Activated CD8-positive, alpha-beta T cell treated with anti-CD3 and anti-CD28 coated beads for 36 hours (primary cell): ENCODE measurements around the gene SHISA9. TPM values are rescaled to one million over a fixed set of nuclear protein-coding genes. Genes with fewer than 3 reads are reported as not detected.

Experiments used
- ATAC-seq: fragments of 200-7000 bp; cut with Tn5 transposase; one replicate; pipeline ENCODE4 v1.10.0; 2021; ENCODE audit warnings: mild to moderate bottlenecking, moderate library complexity
- CTCF ChIA-PET: fragments of 350-600 bp; sonication (Branson Sonifier 250); formaldehyde crosslinking; loops from one replicate; lab custom pipeline; 2021; ENCODE audit warnings: antibody characterized with exemption; lab: Charles Lee
- POLR2A ChIA-PET: fragments of 350-600 bp; sonication (Branson Sonifier 250); formaldehyde crosslinking; loops from one replicate; lab custom pipeline; 2021; ENCODE audit warnings: antibody characterized with exemption; lab: Charles Lee
- DNase-seq: peaks from one replicate; pipeline ENCODE4 v3.0.0-alpha.2; 2020
- H3K27ac Mint-ChIP-seq: one replicate; pipeline ENCODE4 v1.8.0; 2021; ENCODE audit warnings: mild to moderate bottlenecking, mixed read lengths
- H3K27me3 Mint-ChIP-seq: one replicate; pipeline ENCODE4 v1.8.0; 2021; ENCODE audit warnings: mixed read lengths
- H3K36me3 Mint-ChIP-seq: one replicate; pipeline ENCODE4 v1.8.0; 2021; ENCODE audit warnings: low read depth, mixed read lengths
- H3K4me1 Mint-ChIP-seq: one replicate; pipeline ENCODE4 v1.8.0; 2021; ENCODE audit warnings: low read depth, mixed read lengths
- H3K4me3 Mint-ChIP-seq: one replicate; pipeline ENCODE4 v1.8.0; 2021; ENCODE audit warnings: mild to moderate bottlenecking, moderate library complexity, mixed read lengths
- H3K9me3 Mint-ChIP-seq: one replicate; pipeline ENCODE4 v1.8.0; 2021; ENCODE audit warnings: mixed read lengths
- CTCF ChIP-seq: fragments of 200-600 bp; IDR thresholded peaks from one replicate; pipeline ENCODE4 v1.8.0; 2022; ENCODE audit warnings: antibody characterized with exemption, mild to moderate bottlenecking
- intact Hi-C: fragments of 100-400 bp; cut with micrococcal nuclease; formaldehyde crosslinking; loops from one replicate; pipeline ENCODE4 v1.10.0; 2022
- total RNA-seq, 2 experiments: library from RNA; stranded (reverse); gene quantifications; one replicate each; pipeline ENCODE4 v1.2.3, GENCODE V29; 2021

SHISA9 gene
- total RNA-seq, 2 experiments from 2014 or later, result not detected

GRCh38 chr16:13111747-13112146, 210.3 kb downstream of the SHISA9 start:
- no peak for ATAC-seq

DNA sequence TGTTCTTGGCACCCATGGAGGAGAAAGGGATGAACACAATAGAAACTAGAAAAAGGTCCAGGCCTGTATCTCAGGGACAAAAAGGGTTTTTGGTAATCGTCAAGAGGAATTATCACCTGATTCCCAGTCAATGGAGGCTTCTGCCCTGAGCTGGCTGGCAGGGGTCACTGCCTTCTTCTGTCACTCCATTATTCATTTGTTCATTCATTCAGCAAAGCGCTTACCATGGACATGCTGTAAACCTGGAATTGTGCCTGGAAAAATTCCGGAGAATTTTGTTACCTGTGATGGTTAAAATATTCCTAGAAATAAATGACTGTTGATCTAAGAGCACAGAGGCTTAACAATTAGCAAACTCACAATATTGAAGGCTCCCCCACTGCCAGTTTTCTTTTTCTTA, 212.3 kb downstream of the SHISA9 start:
- Mint-ChIP-seq H3K4me3 (no peak overlapping the region), H3K27me3 (peaks cover 1% of the 10 kb centered on the region), H3K9me3 (peaks cover 1% of the 10 kb centered on the region), H3K27ac (no peak overlapping the region), H3K36me3 (no peaks in the 10 kb centered on the region), H3K4me1 (no peaks in the 10 kb centered on the region)
- ATAC-seq (no peak), DNase-seq (no peak)
- ChIA-PET POLR2A (no interaction called here), CTCF (no interaction called here)
- intact Hi-C loops, result no loop called here
- TF ChIP-seq CTCF, result no peak

More at GRCh38 chr16:13111747-13112146, 210.3 kb downstream of the SHISA9 start:
- intact Hi-C loops, result no loop called here
- ChIA-PET CTCF (no interaction called here), POLR2A (no interaction called here)
- no peak for TF ChIP-seq CTCF
- H3K9me3 Mint-ChIP-seq, result peaks cover 3% of the 10 kb centered on the region
- no peaks in the 10 kb centered on the region for H3K4me1 Mint-ChIP-seq
- no peaks in the 10 kb centered on the region for H3K36me3 Mint-ChIP-seq
- no peak overlapping the region for H3K27ac Mint-ChIP-seq
- peaks cover 1% of the 10 kb centered on the region for H3K27me3 Mint-ChIP-seq
- H3K4me3 Mint-ChIP-seq, result no peak overlapping the region
- DNase-seq, result no peak

- ChIA-PET CTCF (no interaction called here), POLR2A (no interaction called here)
- Mint-ChIP-seq H3K4me1 (no peaks in the 10 kb centered on the region), H3K27ac (no peak overlapping the region), H3K27me3 (peaks cover 4% of the 10 kb centered on the region), H3K9me3 (no peaks in the 10 kb centered on the region), H3K36me3 (no peaks in the 10 kb centered on the region), H3K4me3 (no peak overlapping the region)
- intact Hi-C loops, result no loop called here
- ATAC-seq (no peak), DNase-seq (no peak)
- no peak for TF ChIP-seq CTCF
Measured at GRCh38 chr16:13118091-13118490, 216.7 kb downstream of the SHISA9 start.

- intact Hi-C loops, result no loop called here
- Mint-ChIP-seq H3K4me3 (no peak overlapping the region), H3K27me3 (peaks cover 4% of the 10 kb centered on the region), H3K9me3 (no peaks in the 10 kb centered on the region), H3K27ac (no peak overlapping the region), H3K4me1 (no peaks in the 10 kb centered on the region), H3K36me3 (no peaks in the 10 kb centered on the region)
- ChIA-PET CTCF (no interaction called here), POLR2A (no interaction called here)
- no peak for ATAC-seq
- no peak for TF ChIP-seq CTCF
- no peak for DNase-seq
Measured at GRCh38 chr16:13120091-13120490, 218.7 kb downstream of the SHISA9 start.

- no peaks in the 10 kb centered on the region for H3K36me3 Mint-ChIP-seq
- H3K27ac Mint-ChIP-seq, result no peak overlapping the region
- DNase-seq (no peak), ATAC-seq (no peak)
- ChIA-PET POLR2A (no interaction called here), CTCF (no interaction called here)
- no peak overlapping the region for H3K4me3 Mint-ChIP-seq
- intact Hi-C loops, result no loop called here
- no peaks in the 10 kb centered on the region for H3K4me1 Mint-ChIP-seq
- peaks cover 4% of the 10 kb centered on the region for H3K27me3 Mint-ChIP-seq
- no peaks in the 10 kb centered on the region for H3K9me3 Mint-ChIP-seq
- no peak for TF ChIP-seq CTCF
Measured at GRCh38 chr16:13120557-13120956, 219.2 kb downstream of the SHISA9 start.
